Neural progenitor cell (in vitro differentiated cells): ENCODE results near the gene TLE1.

ENCODE experiments used
- CTCF ChIP-seq: fragments of 200-600 bp; sonication (generic); IDR thresholded peaks from 2 replicates; pipeline ENCODE4 v1.5.1; 2017; ENCODE audit warnings: antibody characterized with exemption, mild to moderate bottlenecking
- EZH2 ChIP-seq: fragments of 200-600 bp; sonication (generic); IDR thresholded peaks from 2 replicates; pipeline ENCODE4 v1.6.1; 2017; ENCODE audit warnings: antibody characterized with exemption, mild to moderate bottlenecking, moderate library complexity

GRCh38 chr9:81719972-81720371 is 30.6 kb upstream of the TLE1 start:
- TF ChIP-seq CTCF (no peak), EZH2 (no peak)
